Fibroblast of the conjunctiva (primary cell): ENCODE results near the gene CDC25A.
A peak's percentile ranks its signal among the peaks of the same experiment; 100 is the strongest.
"Not testable (repeated sequence)": the region's sequence is repeated elsewhere in the genome, so short reads cannot be mapped to it uniquely, and the experiment has no call there.

Experiments used
- DNase-seq: peaks from one replicate; pipeline ENCODE4 v3.0.0-alpha.2; 2010; ENCODE audit warnings: low read depth

CDC25A gene

GRCh38 chr3:48140936-48141603, 47.1 kb downstream of the CDC25A start:
- DNase-seq: no peak

GRCh38 chr3:48140336-48140757, 47.9 kb downstream of the CDC25A start:
- DNase-seq: no peak

- DNase-seq: no peak
Observed at GRCh38 chr3:48137425-48137999, 50.7 kb downstream of the CDC25A start.

GRCh38 chr3:48135552-48136495, 52.4 kb downstream of the CDC25A start:
- no peak for DNase-seq

- DNase-seq: peak; percentile 24
Observed at GRCh38 chr3:48130321-48130904, 57.8 kb downstream of the CDC25A start.

GRCh38 chr3:48129921-48130320, 58.3 kb downstream of the CDC25A start:
- no peak for DNase-seq

GRCh38 chr3:48128774-48129173, 59.4 kb downstream of the CDC25A start:
- no peak for DNase-seq

- DNase-seq: no peak
Observed at GRCh38 chr3:48125886-48126622, 62.2 kb downstream of the CDC25A start.

- DNase-seq: peak; percentile 26
Observed at GRCh38 chr3:48125013-48125705, 63.1 kb downstream of the CDC25A start.

GRCh38 chr3:48123346-48123745, 64.9 kb downstream of the CDC25A start:
- DNase-seq: no peak

- no peak for DNase-seq
Observed at GRCh38 chr3:48122504-48122903, 65.7 kb downstream of the CDC25A start.

GRCh38 chr3:48120223-48120622, 68.0 kb downstream of the CDC25A start:
- DNase-seq: no peak

- no peak for DNase-seq
Observed at GRCh38 chr3:48119505-48120193, 68.6 kb downstream of the CDC25A start.

GRCh38 chr3:48118928-48119327, 69.3 kb downstream of the CDC25A start:
- DNase-seq: no peak

- DNase-seq: no peak
Observed at GRCh38 chr3:48118322-48118721, 69.9 kb downstream of the CDC25A start.

- no peak for DNase-seq
Observed at GRCh38 chr3:48112813-48113212, 75.4 kb downstream of the CDC25A start.

- DNase-seq: not testable (repeated sequence)
Observed at GRCh38 chr3:48112108-48112791, 76.0 kb downstream of the CDC25A start.

- DNase-seq: no peak
Observed at GRCh38 chr3:48110463-48110862, 77.8 kb downstream of the CDC25A start.

GRCh38 chr3:48107227-48107626, 81.0 kb downstream of the CDC25A start:
- no peak for DNase-seq
